ENCODE data around the gene HK1.
"Not testable (repeated sequence)": the region's sequence is repeated elsewhere in the genome, so short reads cannot be mapped to it uniquely, and the experiment has no call there.

HK1 gene

GRCh38 chr10:69290993-69291392 is 12.7 kb downstream of the HK1 start:
- no peak overlapping the region for H3K9ac ChIP-seq (ENCODE audit: low read length)
- H3K36me3 ChIP-seq (ENCODE audit: control insufficient read depth, insufficient read depth, low read length), result no peaks in the 10 kb centered on the region
- H3K4me3 ChIP-seq (ENCODE audit: low read length), result no peak overlapping the region
- no peak overlapping the region for H3K27ac ChIP-seq (ENCODE audit: low read depth, low read length)
- no peaks in the 10 kb centered on the region for H3K27me3 ChIP-seq (ENCODE audit: control insufficient read depth, insufficient read depth, low read length)
- no peaks in the 10 kb centered on the region for H3K4me1 ChIP-seq (ENCODE audit: control insufficient read depth, insufficient read depth, low read length)

GRCh38 chr10:69292459-69292858 is 14.2 kb downstream of the HK1 start:
- Histone ChIP-seq H3K27me3 (ENCODE audit: control insufficient read depth, insufficient read depth, low read length) (no peaks in the 10 kb centered on the region), H3K9ac (ENCODE audit: low read length) (no peak overlapping the region), H3K4me1 (ENCODE audit: control insufficient read depth, insufficient read depth, low read length) (no peaks in the 10 kb centered on the region), H3K27ac (ENCODE audit: low read depth, low read length) (no peak overlapping the region), H3K4me3 (ENCODE audit: low read length) (no peak overlapping the region), H3K36me3 (ENCODE audit: control insufficient read depth, insufficient read depth, low read length) (no peaks in the 10 kb centered on the region)

DNA sequence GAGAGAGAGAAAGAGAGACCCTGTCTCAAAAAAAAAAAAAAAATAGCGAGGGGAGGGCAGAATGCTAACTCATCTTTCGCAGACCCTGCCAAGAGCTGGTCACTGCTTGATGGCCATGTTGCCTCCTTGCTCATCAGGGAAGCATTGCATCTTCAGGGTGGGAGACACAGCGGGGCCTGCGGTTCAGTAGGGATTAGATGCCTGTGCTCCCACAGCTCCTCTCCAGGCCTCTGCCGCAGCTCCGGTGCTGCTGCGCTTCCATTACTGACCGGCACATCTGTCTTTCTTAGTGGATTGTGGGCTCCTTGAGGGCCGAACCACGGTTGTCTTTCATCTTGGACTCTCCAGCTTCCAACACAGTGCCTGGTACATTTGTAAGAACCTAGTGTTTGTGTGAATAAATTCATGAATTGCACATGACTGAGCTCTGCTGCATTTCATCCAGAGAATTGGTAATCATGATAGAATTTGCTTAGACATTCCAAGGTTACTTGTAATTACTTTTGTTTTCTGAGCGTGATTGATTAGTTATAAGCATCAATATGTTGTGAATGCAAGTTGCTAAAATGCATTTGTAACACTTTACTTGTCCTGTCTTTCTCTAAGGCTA is 16.8 kb downstream of the HK1 start:
- Histone ChIP-seq H3K4me1 (ENCODE audit: control insufficient read depth, insufficient read depth, low read length) (no peaks in the 10 kb centered on the region), H3K27ac (ENCODE audit: low read depth, low read length) (no peak overlapping the region), H3K36me3 (ENCODE audit: control insufficient read depth, insufficient read depth, low read length) (no peaks in the 10 kb centered on the region), H3K27me3 (ENCODE audit: control insufficient read depth, insufficient read depth, low read length) (no peaks in the 10 kb centered on the region), H3K4me3 (ENCODE audit: low read length) (no peak overlapping the region), H3K9ac (ENCODE audit: low read length) (no peak overlapping the region)

GRCh38 chr10:69303632-69304051 is 25.3 kb downstream of the HK1 start:
- H3K9ac ChIP-seq (ENCODE audit: low read length), result no peak overlapping the region
- no peaks in the 10 kb centered on the region for H3K4me1 ChIP-seq (ENCODE audit: control insufficient read depth, insufficient read depth, low read length)
- H3K27me3 ChIP-seq (ENCODE audit: control insufficient read depth, insufficient read depth, low read length), result no peaks in the 10 kb centered on the region
- H3K27ac ChIP-seq (ENCODE audit: low read depth, low read length), result no peak overlapping the region
- no peaks in the 10 kb centered on the region for H3K36me3 ChIP-seq (ENCODE audit: control insufficient read depth, insufficient read depth, low read length)
- no peak overlapping the region for H3K4me3 ChIP-seq (ENCODE audit: low read length)

GRCh38 chr10:69306421-69306820 is 28.1 kb downstream of the HK1 start:
- Histone ChIP-seq H3K4me1 (ENCODE audit: control insufficient read depth, insufficient read depth, low read length) (no peaks in the 10 kb centered on the region), H3K27ac (ENCODE audit: low read depth, low read length) (no peak overlapping the region), H3K36me3 (ENCODE audit: control insufficient read depth, insufficient read depth, low read length) (no peaks in the 10 kb centered on the region), H3K9ac (ENCODE audit: low read length) (no peak overlapping the region), H3K27me3 (ENCODE audit: control insufficient read depth, insufficient read depth, low read length) (no peaks in the 10 kb centered on the region), H3K4me3 (ENCODE audit: low read length) (no peak overlapping the region)

DNA sequence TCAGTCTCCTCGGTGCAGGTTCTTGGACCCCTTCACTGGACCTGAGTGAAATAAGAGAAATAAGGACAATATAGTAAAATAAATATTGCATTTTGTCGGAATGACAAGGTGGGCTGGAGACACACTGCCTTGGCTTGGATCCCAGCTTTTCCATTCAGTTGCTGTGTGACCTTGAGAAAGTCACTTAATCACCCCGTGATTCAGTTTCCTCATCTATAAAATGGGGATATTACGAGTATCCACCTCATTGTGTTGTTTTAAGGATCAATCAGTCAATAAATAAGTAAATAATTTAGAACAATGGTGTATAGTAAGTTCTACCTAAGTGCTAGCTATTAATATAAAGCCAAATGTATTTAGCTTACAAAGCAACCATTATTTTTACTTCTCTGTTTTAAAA is 29.1 kb downstream of the HK1 start:
- Histone ChIP-seq H3K4me1 (ENCODE audit: control insufficient read depth, insufficient read depth, low read length) (no peaks in the 10 kb centered on the region), H3K9ac (ENCODE audit: low read length) (no peak overlapping the region), H3K27ac (ENCODE audit: low read depth, low read length) (no peak overlapping the region), H3K4me3 (ENCODE audit: low read length) (no peak overlapping the region), H3K36me3 (ENCODE audit: control insufficient read depth, insufficient read depth, low read length) (no peaks in the 10 kb centered on the region), H3K27me3 (ENCODE audit: control insufficient read depth, insufficient read depth, low read length) (no peaks in the 10 kb centered on the region)

DNA sequence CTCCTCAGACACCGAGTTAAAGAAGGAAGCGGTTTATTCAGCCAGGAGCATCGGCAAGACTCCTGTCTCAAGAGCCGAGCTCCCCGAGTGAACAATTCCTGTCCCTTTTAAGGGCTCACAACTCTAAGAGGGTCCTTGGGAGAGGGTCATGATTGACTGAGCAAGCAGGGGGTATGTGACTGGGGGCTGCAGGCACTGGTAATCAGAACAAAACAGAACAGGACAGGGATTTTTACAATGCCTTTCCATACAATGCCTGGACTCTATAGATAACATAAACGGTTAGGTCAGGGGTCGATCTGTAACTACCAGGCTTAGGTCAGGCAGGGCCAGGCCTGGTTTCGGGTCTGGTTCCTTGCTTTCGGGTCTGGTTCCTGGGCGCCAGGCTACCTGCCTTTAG is 30.0 kb downstream of the HK1 start:
- H3K27ac ChIP-seq (ENCODE audit: low read depth, low read length); H3K36me3 ChIP-seq (ENCODE audit: control insufficient read depth, insufficient read depth, low read length); H3K4me1 ChIP-seq (ENCODE audit: control insufficient read depth, insufficient read depth, low read length); H3K4me3 ChIP-seq (ENCODE audit: low read length); H3K9ac ChIP-seq (ENCODE audit: low read length); H3K27me3 ChIP-seq (ENCODE audit: control insufficient read depth, insufficient read depth, low read length): not testable (repeated sequence)

GRCh38 chr10:69311309-69311708 is 33.0 kb downstream of the HK1 start:
- Histone ChIP-seq H3K9ac (ENCODE audit: low read length) (no peak overlapping the region), H3K4me1 (ENCODE audit: control insufficient read depth, insufficient read depth, low read length) (no peaks in the 10 kb centered on the region), H3K27me3 (ENCODE audit: control insufficient read depth, insufficient read depth, low read length) (no peaks in the 10 kb centered on the region), H3K27ac (ENCODE audit: low read depth, low read length) (no peak overlapping the region), H3K36me3 (ENCODE audit: control insufficient read depth, insufficient read depth, low read length) (no peaks in the 10 kb centered on the region), H3K4me3 (ENCODE audit: low read length) (no peak overlapping the region)

DNA sequence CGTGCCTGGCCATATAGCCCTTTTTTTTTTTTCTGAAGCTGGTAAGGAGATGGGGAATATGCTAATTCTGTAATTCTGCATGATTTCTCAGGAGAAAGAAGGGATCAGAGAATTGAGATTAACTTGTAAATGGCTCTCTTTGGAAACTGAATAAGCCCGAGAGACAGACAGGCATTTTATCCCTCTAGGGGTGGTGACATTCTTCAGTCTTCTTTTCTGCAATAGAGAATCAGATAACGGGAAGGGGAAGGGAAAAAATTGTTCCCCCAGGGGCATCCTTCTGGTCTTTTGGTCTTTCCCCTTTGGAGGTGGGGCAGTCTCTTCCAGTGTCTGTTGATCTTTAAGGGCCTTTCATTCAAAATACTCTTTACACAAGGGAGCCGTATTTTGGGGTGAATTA is 34.2 kb downstream of the HK1 start:
- Histone ChIP-seq H3K4me3 (ENCODE audit: low read length) (no peak overlapping the region), H3K36me3 (ENCODE audit: control insufficient read depth, insufficient read depth, low read length) (no peaks in the 10 kb centered on the region), H3K27me3 (ENCODE audit: control insufficient read depth, insufficient read depth, low read length) (no peaks in the 10 kb centered on the region), H3K4me1 (ENCODE audit: control insufficient read depth, insufficient read depth, low read length) (no peaks in the 10 kb centered on the region), H3K9ac (ENCODE audit: low read length) (no peak overlapping the region), H3K27ac (ENCODE audit: low read depth, low read length) (no peak overlapping the region)

DNA sequence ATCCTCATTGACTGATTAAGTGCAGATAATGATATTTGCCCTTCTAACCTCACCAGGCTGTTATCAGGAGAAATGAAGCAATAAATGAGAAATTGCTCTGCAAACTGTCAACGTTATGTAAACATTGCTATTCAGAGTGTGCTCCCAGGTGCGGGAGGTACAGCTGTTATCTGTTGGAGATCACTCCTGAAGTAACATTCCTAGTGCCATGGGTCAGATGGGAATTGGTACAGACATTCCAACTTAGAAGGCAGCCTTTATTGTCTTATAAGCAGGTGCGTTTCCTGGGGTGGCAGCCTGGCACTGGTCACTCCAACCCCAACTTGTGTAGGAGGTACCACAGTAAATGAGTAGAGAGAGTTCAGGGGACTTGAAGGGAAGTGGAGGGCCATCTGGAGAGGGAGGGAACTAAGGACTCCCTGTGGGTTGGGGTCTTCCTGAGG is 36.8 kb downstream of the HK1 start:
- Histone ChIP-seq H3K27ac (ENCODE audit: low read depth, low read length) (no peak overlapping the region), H3K4me1 (ENCODE audit: control insufficient read depth, insufficient read depth, low read length) (peaks cover 6% of the 10 kb centered on the region)

DNA sequence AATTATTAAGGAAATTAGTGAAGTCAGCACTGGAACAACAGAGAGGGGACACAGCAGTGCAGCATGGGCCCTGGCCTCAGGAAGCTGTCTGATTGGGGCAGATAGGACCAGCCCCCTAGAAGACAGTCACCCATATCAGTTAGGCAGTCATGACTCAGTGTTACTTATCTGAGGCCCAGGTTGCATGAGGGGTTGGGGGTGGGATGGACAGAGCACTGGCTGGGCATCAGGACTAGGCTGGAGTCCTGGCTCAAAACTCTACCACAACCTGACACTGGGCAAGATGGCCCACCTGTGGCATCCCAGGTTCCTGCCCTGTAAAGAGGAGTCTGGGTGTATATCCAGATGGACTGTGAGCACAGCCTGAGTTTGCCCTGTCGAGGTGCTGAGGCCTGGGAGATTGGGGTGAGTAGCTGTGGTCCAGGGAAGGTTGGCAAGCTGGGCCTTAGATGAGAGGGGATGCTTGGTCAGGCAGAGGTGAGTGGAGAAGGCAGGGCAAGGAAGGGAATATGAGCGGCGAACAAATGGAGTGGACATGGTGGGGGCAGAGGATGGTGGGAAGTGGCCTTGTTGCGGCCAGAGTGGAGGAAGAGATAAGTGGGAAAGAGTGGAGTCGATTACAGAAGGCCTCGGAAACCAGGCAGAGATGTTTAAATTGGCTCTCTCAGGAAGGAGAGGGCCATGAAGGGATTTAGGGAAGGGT is 37.5 kb downstream of the HK1 start:
- no peak overlapping the region for H3K27ac ChIP-seq (ENCODE audit: low read depth, low read length)
- no peak overlapping the region for H3K4me3 ChIP-seq (ENCODE audit: low read length)
- H3K36me3 ChIP-seq (ENCODE audit: control insufficient read depth, insufficient read depth, low read length), result no peaks in the 10 kb centered on the region
- no peak overlapping the region for H3K9ac ChIP-seq (ENCODE audit: low read length)
- peaks cover 12% of the 10 kb centered on the region for H3K4me1 ChIP-seq (ENCODE audit: control insufficient read depth, insufficient read depth, low read length)
- H3K27me3 ChIP-seq (ENCODE audit: control insufficient read depth, insufficient read depth, low read length), result no peaks in the 10 kb centered on the region

More for the DNA sequence above, 36.8 kb downstream of the HK1 start:
- Histone ChIP-seq H3K36me3 (ENCODE audit: control insufficient read depth, insufficient read depth, low read length) (no peaks in the 10 kb centered on the region), H3K27me3 (ENCODE audit: control insufficient read depth, insufficient read depth, low read length) (no peaks in the 10 kb centered on the region), H3K9ac (ENCODE audit: low read length) (no peak overlapping the region), H3K4me3 (ENCODE audit: low read length) (no peak overlapping the region)

GRCh38 chr10:69316313-69317059 is 38.2 kb downstream of the HK1 start:
- no peak overlapping the region for H3K27ac ChIP-seq (ENCODE audit: low read depth, low read length)

More at GRCh38 chr10:69316313-69317059, 38.2 kb downstream of the HK1 start:
- H3K4me1 ChIP-seq (ENCODE audit: control insufficient read depth, insufficient read depth, low read length), result peaks cover 12% of the 10 kb centered on the region
- no peaks in the 10 kb centered on the region for H3K27me3 ChIP-seq (ENCODE audit: control insufficient read depth, insufficient read depth, low read length)
- no peak overlapping the region for H3K9ac ChIP-seq (ENCODE audit: low read length)
- no peaks in the 10 kb centered on the region for H3K36me3 ChIP-seq (ENCODE audit: control insufficient read depth, insufficient read depth, low read length)
- no peak overlapping the region for H3K4me3 ChIP-seq (ENCODE audit: low read length)
